CD4-positive, alpha-beta T cell treated with Interferon gamma for 1 hour (primary cell): Measurements from ENCODE around the gene NEK11.

Source experiments
- DNase-seq: peaks from one replicate; pipeline ENCODE4 v3.0.0-alpha.2; 2020

The NEK11 gene

GRCh38 chr3:131141770-131142169, 115.1 kb downstream of the NEK11 start:
- DNase-seq: no peak

- no peak for DNase-seq
These were observed 115.9 kb downstream of the NEK11 start for GRCh38 chr3:131142580-131142979.

GRCh38 chr3:131143802-131144201, 117.1 kb downstream of the NEK11 start:
- no peak for DNase-seq

- DNase-seq: no peak
These were observed 120.9 kb downstream of the NEK11 start for GRCh38 chr3:131147534-131147933.

GRCh38 chr3:131158434-131158833, 131.8 kb downstream of the NEK11 start:
- no peak for DNase-seq

- DNase-seq: no peak
These were observed 135.8 kb downstream of the NEK11 start for GRCh38 chr3:131162516-131162915.

- no peak for DNase-seq
These were observed 141.2 kb downstream of the NEK11 start for GRCh38 chr3:131167867-131168266.

- no peak for DNase-seq
These were observed 142.7 kb downstream of the NEK11 start for GRCh38 chr3:131169331-131169730.

- no peak for DNase-seq
These were observed 146.0 kb downstream of the NEK11 start for GRCh38 chr3:131172502-131173200.

GRCh38 chr3:131174752-131175151, 148.1 kb downstream of the NEK11 start:
- DNase-seq: no peak

- no peak for DNase-seq
These were observed 152.2 kb downstream of the NEK11 start for GRCh38 chr3:131178710-131179375.

- DNase-seq: no peak
These were observed 166.0 kb downstream of the NEK11 start for GRCh38 chr3:131192701-131193100.

GRCh38 chr3:131193641-131194238, 167.1 kb downstream of the NEK11 start:
- no peak for DNase-seq

GRCh38 chr3:131194816-131195215, 168.1 kb downstream of the NEK11 start:
- no peak for DNase-seq

GRCh38 chr3:131200636-131201199, 174.0 kb downstream of the NEK11 start:
- DNase-seq: no peak

- DNase-seq: no peak
These were observed 189.7 kb downstream of the NEK11 start for GRCh38 chr3:131216330-131216729.

GRCh38 chr3:131216801-131217200, 190.1 kb downstream of the NEK11 start:
- DNase-seq: no peak

GRCh38 chr3:131217296-131217741, 190.6 kb downstream of the NEK11 start:
- no peak for DNase-seq

GRCh38 chr3:131218196-131218595, 191.5 kb downstream of the NEK11 start:
- DNase-seq: no peak

- no peak for DNase-seq
These were observed 195.1 kb downstream of the NEK11 start for GRCh38 chr3:131221731-131222130.

- no peak for DNase-seq
These were observed 195.9 kb downstream of the NEK11 start for GRCh38 chr3:131222599-131222998.

GRCh38 chr3:131223373-131224289, 197.0 kb downstream of the NEK11 start:
- DNase-seq: no peak
